Adipocyte (in vitro differentiated cells): ENCODE data around the gene ELMO1.
A peak's percentile ranks its signal among the peaks of the same experiment; 100 is the strongest.

Experiments
- DNase-seq: peaks from one replicate; pipeline ENCODE4 v3.0.0-alpha.2; 2015; ENCODE audit warnings: low read depth
- H3K27me3 ChIP-seq: replicated peaks from 2 replicates; pipeline ENCODE4 v1.7.0; 2013; ENCODE audit warnings: mild to moderate bottlenecking, low read length, moderate library complexity; ENCODE audit not compliant: control insufficient read depth, insufficient read depth
- H3K36me3 ChIP-seq: 2 replicates; pipeline ENCODE4 v1.7.0; 2013; ENCODE audit warnings: low read length, mild to moderate bottlenecking, moderate library complexity; ENCODE audit not compliant: control insufficient read depth, insufficient read depth, severe bottlenecking
- H3K4me1 ChIP-seq: 2 replicates; pipeline ENCODE4 v1.7.0; 2013; ENCODE audit warnings: mild to moderate bottlenecking, low read length, moderate library complexity; ENCODE audit not compliant: control insufficient read depth, insufficient read depth
- H3K4me3 ChIP-seq: 2 replicates; pipeline ENCODE4 v1.7.0; 2013; ENCODE audit warnings: mild to moderate bottlenecking, low read length, moderate library complexity
- H3K9ac ChIP-seq: 2 replicates; pipeline ENCODE4 v1.7.0; 2013; ENCODE audit warnings: mild to moderate bottlenecking, low read length, moderate library complexity
- H3K9me3 ChIP-seq: 2 replicates; pipeline ENCODE4 v1.7.0; 2013; ENCODE audit warnings: mild to moderate bottlenecking, low read length, moderate library complexity; ENCODE audit not compliant: control insufficient read depth

The ELMO1 gene

DNA sequence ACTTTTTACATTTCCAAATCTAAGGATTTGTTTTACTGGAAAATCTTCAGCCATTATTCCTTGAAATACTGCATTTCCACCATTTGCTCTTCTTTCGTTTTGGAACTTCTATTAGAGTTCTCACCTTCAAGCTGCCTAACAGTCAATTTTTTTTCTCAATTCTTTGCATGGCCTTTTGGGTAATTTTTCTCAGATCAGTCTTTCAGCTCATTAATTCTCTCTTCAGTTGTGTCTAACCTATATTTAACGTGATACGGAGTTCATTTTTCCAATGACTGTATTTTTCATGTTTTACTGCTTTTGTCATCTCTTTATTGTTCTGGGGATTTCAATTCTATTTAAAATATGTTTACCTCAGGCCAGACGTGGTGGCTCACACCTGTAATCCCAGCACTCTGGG is 600.7 kb downstream of the ELMO1 start:
- no peak overlapping the region for H3K4me3 ChIP-seq
- H3K4me1 ChIP-seq: no peaks in the 10 kb centered on the region
- DNase-seq: no peak
- no peaks in the 10 kb centered on the region for H3K36me3 ChIP-seq
- no peak overlapping the region for H3K9ac ChIP-seq
- H3K27me3 ChIP-seq: no peaks in the 10 kb centered on the region
- H3K9me3 ChIP-seq: peaks cover 11% of the 10 kb centered on the region

DNA sequence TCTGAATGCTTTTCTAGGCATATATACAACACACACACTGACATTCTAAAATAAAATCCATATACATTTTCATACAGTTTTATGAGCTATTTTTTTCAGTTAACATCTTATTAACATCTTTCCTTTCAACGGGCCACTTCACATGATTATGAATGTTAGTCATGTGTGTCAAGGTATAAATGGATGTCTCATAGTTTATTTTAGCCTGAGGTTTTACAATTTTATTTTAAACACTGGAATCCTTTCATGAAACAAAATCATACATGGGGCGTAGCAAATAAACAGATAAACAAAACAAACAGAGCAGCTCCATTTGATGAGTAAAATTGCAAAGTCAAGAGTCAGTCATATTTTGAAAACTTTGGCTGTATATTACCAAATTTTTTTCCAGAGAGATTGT is 604.3 kb downstream of the ELMO1 start:
- DNase-seq: no peak
- Histone ChIP-seq H3K4me1 (no peaks in the 10 kb centered on the region), H3K36me3 (no peaks in the 10 kb centered on the region), H3K9ac (no peak overlapping the region), H3K9me3 (peaks cover 11% of the 10 kb centered on the region), H3K4me3 (no peak overlapping the region), H3K27me3 (peaks cover 4% of the 10 kb centered on the region)

DNA sequence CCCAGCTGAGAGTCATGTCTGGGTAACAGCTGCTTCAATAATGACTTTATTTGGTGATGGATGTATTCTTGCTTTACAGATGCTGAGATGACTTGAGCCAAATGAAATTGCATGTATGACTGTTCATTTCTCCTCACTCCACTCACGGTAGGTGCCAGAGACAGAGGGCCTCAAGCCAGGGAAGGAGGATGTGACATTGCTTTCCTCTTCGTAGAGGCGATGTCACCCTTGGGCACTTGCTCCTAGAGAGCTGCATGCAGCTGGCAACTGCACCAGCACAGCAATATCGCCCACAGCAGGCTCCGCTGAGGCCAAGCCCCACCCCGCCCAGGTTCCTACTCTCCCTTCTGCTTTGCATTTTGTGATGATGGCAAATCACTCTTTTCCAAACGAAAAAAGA is 607.8 kb downstream of the ELMO1 start:
- H3K4me3 ChIP-seq: no peak overlapping the region
- H3K9me3 ChIP-seq: no peaks in the 10 kb centered on the region
- H3K36me3 ChIP-seq: no peaks in the 10 kb centered on the region
- H3K4me1 ChIP-seq: no peaks in the 10 kb centered on the region
- no peak for DNase-seq
- H3K9ac ChIP-seq: no peak overlapping the region
- H3K27me3 ChIP-seq: peaks cover 4% of the 10 kb centered on the region

DNA sequence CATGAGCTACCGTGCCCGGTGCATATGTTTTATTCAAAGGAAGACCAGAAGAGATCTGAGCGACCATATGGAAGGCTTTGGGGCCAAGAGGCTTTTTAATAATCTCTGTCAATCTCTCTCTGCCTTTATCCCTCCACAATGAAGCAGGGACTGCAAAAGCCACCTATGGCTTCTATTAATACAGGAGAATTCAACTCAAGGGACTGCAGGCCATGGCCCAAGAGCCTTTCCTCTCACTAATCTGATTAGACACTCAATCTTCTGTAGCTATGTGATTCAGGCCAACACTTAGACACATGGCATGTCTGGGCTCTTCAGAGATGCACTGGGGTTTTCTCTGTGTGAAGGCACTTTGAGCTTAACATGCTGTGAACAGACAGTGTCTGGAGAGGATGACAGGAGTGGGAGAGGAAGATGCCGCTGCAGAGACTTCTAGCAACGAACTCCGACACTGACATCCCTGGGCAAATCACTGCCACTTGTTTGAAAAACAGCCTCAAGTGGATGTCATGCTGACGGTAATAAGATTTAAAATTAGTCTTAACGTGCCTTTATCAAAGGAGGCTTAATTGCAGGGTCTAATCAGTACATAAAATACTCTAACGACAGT is 609.9 kb downstream of the ELMO1 start:
- Histone ChIP-seq H3K4me1 (no peaks in the 10 kb centered on the region), H3K36me3 (no peaks in the 10 kb centered on the region), H3K9me3 (no peaks in the 10 kb centered on the region), H3K27me3 (peaks cover 4% of the 10 kb centered on the region), H3K4me3 (no peak overlapping the region), H3K9ac (no peak overlapping the region)
- DNase-seq: no peak

DNA sequence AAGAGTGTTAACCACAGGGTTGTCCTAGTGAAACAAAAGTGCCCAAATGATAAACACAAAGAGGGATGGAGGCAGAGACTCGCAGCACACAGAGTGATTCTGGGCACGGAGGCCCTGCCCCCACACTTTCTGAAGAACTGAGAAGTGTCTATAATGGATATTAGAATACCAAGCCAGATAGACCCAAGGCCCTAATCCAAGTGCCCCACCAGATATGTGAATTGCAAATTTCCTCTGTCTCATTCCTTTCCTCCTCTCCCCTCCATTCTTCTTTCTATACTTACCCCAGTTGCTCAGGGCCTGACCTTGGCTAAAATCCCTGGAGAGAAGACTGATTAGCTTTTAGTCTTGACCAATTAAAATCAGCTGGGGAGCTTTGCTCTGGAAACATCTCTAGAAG is 617.6 kb downstream of the ELMO1 start:
- Histone ChIP-seq H3K9me3 (no peaks in the 10 kb centered on the region), H3K36me3 (no peaks in the 10 kb centered on the region), H3K27me3 (no peaks in the 10 kb centered on the region), H3K4me1 (no peaks in the 10 kb centered on the region), H3K4me3 (no peak overlapping the region), H3K9ac (no peak overlapping the region)
- no peak for DNase-seq

DNA sequence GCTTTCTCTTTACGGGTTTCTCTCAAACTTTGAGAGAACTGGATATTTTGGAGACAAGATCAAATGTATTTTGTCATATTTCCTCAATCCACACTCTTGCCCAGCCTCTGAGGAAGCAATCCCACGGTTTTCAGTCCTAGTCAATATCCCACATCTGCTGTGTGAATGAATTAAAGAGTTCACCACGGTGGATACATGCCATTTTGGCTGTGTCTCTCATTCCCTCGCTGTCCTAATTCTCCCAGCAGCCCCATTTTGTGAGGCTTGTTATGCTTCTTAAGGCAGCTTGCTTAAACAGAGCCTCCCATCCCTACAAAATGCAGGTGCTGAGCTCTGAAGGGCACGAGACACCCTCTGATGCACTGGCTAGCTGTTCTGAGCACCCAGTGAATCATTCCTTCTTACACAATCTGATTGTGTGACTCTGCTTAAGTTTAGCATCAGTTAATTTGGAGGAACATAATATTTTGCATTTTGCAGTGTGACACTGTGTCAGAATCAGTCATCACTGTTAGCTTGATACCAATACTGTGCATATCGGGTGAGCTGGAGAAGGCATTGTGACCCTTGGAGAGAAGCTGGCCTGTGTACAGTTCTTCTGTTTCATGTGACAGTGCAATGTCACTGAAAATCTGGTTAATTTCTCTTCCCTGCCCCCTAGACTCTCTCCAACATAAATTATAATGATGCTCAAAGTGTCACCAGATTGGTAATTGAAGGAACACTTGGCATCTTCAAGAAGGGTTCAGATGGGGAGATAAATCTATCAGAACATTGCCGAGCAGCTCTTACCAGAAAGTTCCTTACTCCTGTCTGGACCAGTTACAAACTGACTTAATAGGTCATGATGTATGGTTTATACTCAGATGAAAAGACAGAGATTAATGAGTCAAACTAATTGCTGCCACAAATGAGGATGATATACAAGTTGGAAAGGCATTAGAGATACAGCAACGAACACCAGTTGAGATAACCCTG is 620.6 kb downstream of the ELMO1 start:
- H3K27me3 ChIP-seq: peaks cover 5% of the 10 kb centered on the region
- H3K4me3 ChIP-seq: no peak overlapping the region
- no peaks in the 10 kb centered on the region for H3K9me3 ChIP-seq
- H3K9ac ChIP-seq: no peak overlapping the region
- no peaks in the 10 kb centered on the region for H3K36me3 ChIP-seq
- DNase-seq: no peak
- H3K4me1 ChIP-seq: no peaks in the 10 kb centered on the region

DNA sequence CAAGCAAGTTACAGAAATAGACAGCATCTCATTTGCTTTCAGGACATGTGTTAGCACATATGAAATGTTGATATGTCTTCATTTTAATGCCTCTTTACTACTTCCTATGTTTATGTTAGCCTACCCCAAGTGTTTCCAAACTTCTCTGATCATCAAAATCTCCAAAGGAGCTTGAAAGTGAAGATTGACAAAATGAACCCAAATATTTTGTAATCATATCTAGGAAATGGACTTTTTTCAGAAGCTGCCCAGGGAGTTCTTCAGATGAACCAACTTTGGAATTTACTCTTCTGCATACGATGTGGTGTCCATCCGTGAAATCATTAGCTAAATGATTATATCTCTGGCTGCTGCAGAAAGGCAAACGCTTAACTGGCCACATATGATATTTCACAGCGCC is 623.2 kb downstream of the ELMO1 start:
- Histone ChIP-seq H3K4me3 (no peak overlapping the region), H3K9me3 (no peaks in the 10 kb centered on the region), H3K36me3 (no peaks in the 10 kb centered on the region), H3K9ac (no peak overlapping the region), H3K4me1 (peaks cover 8% of the 10 kb centered on the region), H3K27me3 (peaks cover 5% of the 10 kb centered on the region)
- no peak for DNase-seq

DNA sequence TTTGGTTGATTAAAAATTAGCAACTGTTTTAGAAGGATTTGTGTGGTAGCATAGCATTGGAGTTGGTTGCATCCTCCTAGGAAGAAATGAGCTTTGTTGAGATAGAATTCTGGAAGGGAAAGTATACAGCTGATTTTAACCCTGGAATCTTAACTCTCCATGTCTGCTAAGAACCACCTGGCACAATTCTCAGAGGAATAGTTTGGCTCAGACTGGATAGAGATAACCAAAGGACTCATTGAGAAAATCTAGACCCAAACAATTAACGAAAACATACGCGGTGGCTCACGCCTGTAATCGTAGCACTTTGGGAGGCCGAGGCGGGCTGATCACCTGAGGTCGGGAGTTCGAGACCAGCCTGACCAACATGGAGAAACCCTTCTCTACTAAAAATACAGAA is 625.3 kb downstream of the ELMO1 start:
- H3K27me3 ChIP-seq: peaks cover 5% of the 10 kb centered on the region
- no peak overlapping the region for H3K4me3 ChIP-seq
- no peak for DNase-seq

DNA sequence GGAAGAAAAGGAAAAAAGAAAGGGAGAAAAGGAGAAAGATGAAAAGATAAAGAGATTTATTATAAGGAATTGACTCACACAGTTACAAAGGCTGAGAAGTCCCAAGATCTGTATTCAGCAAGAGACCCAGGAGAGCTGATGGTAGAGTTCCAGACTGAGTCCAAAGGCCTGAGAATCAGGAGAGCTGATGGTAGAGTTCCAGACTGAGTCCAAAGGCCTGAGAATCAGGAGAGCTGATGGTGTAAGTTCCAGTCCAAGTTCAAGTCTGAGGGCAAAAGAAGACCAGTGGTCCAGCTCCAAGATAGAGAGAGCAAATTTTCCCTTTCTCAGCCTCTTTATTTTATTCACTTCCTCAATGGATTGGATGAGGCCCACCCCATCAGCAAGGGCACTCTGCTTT is 627.0 kb downstream of the ELMO1 start:
- Histone ChIP-seq H3K9me3 (no peaks in the 10 kb centered on the region), H3K27me3 (peaks cover 5% of the 10 kb centered on the region), H3K36me3 (no peaks in the 10 kb centered on the region), H3K4me1 (peaks cover 11% of the 10 kb centered on the region), H3K9ac (no peak overlapping the region), H3K4me3 (no peak overlapping the region)
- no peak for DNase-seq

More for the DNA sequence above, 625.3 kb downstream of the ELMO1 start:
- H3K4me1 ChIP-seq: peaks cover 11% of the 10 kb centered on the region
- H3K36me3 ChIP-seq: no peaks in the 10 kb centered on the region
- H3K9me3 ChIP-seq: no peaks in the 10 kb centered on the region
- H3K9ac ChIP-seq: no peak overlapping the region

DNA sequence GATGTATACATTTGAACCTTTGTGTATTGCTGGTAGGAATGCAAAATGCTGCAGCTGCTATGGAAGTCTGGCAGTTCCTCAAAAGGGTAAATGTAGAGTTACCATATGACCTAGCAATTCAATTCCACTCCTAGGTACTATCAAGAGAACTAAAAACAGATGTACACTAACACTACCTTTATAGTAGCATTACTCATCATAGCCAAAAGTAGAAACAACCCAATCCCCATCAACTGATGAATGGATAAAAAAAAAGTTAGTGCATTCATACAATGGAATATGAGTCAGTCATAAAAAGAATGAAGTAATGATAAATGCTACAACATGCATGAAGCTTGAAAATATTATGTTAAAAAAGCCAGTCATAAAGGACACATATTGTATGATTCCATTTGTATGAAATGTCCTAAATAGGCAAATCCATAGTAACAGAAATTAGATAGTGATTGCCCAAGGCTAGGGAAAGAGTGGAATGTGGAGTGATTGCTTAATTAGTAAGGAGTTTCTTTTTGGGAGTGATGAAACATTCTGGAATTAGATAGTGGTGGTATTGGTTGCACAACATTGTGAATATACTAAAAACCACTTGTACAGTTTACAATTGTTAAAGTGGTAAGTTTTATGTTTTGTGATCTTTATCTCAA is 628.0 kb downstream of the ELMO1 start:
- Histone ChIP-seq H3K9ac (no peak overlapping the region), H3K4me1 (peaks cover 11% of the 10 kb centered on the region), H3K36me3 (no peaks in the 10 kb centered on the region)

DNA sequence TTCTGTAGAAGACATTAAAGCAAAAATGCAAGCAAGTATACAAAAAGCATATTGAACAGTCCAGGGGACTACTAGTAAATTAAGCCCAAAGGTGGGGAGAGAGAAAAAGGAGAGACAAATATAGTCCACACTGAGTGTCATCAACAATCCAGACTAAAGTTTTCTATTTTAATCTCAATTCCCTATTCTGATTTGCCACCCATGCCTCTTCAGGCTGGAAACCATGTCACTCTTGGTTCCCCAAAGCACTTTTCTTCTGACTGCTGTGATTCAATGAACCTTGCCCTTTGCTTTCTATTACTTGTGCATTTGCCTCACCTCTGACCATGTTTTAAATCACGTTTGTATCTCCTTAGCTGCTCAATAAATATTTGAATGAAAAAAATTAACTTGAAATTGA is 629.0 kb downstream of the ELMO1 start:
- H3K36me3 ChIP-seq: no peaks in the 10 kb centered on the region
- H3K4me1 ChIP-seq: peaks cover 11% of the 10 kb centered on the region
- DNase-seq: no peak
- no peaks in the 10 kb centered on the region for H3K27me3 ChIP-seq
- H3K9ac ChIP-seq: no peak overlapping the region
- H3K4me3 ChIP-seq: no peak overlapping the region
- H3K9me3 ChIP-seq: peaks cover 4% of the 10 kb centered on the region

More for the DNA sequence above, 628.0 kb downstream of the ELMO1 start:
- Histone ChIP-seq H3K9me3 (peaks cover 4% of the 10 kb centered on the region), H3K27me3 (peaks cover 3% of the 10 kb centered on the region), H3K4me3 (no peak overlapping the region)
- DNase-seq: peak; percentile 76
